Esophagus squamous epithelium (tissue), 4 donors: ENCODE data around the gene KCNG4.

Experiments
- CTCF ChIP-seq, 6 experiments: fragments of 450-650 bp in 4 of 6; fragments of 200-600 bp in 2 of 6; sonication (generic) in 2 of 6; IDR thresholded peaks; one replicate each; pipeline ENCODE4 v1.5.1; 2016 to 2019; ENCODE audit warnings: antibody characterized with exemption in 6 of 6, mild to moderate bottlenecking in 4 of 6, moderate library complexity in 4 of 6
- POLR2A ChIP-seq, 4 donors: fragments of 450-650 bp; IDR thresholded peaks; one replicate each; pipeline ENCODE4 v1.6.1; 2017; ENCODE audit warnings: antibody characterized with exemption in 4 of 4, mild to moderate bottlenecking in 4 of 4, moderate library complexity in 3 of 4

GRCh38 chr16:84260766-84261554 is 21.1 kb upstream of the KCNG4 start:
- no peak for TF ChIP-seq CTCF (IDR thresholded peaks at IDR 0.05)
- TF ChIP-seq POLR2A (IDR thresholded peaks at IDR 0.05): no peak
